GM19193 (cell line): ENCODE data around the gene CELSR1.

Experiments
- POLR2A ChIP-seq: IDR thresholded peaks from 4 replicates; pipeline ENCODE4 v1.6.1; 2011; ENCODE audit not compliant: insufficient read depth, insufficient read length; ENCODE audit errors: extremely low read depth

CELSR1 gene

DNA sequence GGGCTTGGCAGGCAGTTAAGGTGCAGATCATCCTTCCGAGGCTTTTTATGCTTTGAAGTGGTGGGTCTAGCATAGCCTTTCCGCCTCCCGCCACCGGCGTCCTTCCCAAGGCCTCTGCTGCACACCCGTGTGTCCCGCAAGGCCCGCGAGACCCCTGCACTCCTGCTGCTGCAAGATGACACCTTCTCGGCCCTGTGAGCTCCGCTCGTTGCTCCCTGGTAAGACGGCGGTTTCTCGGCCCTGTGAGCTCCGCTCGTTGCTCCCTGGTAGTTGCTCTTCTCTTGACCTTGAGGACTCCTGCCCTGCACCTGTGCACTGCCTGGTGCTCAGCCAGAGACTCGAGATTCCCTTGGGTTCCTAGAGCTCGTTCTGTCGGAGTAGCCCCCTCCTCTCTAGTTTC, 219.8 kb downstream of the CELSR1 start:
- TF ChIP-seq POLR2A, result no peak

- no peak for TF ChIP-seq POLR2A
Observed at GRCh38 chr22:46315976-46316375, 221.4 kb downstream of the CELSR1 start.

- TF ChIP-seq POLR2A, result no peak
Observed at GRCh38 chr22:46312056-46312455, 225.4 kb downstream of the CELSR1 start.
